Heart left ventricle (tissue), 16 donors: ENCODE data around the gene CACNA2D1. TPM values are rescaled to one million over a fixed set of nuclear protein-coding genes. Genes with fewer than 3 reads are reported as not detected.

Experiments
- ATAC-seq, 4 donors: fragments of 200-7000 bp; cut with Tn5 transposase; one replicate each; pipeline ENCODE4 v1.9.1; 2020 to 2022; ENCODE audit warnings: moderate library complexity in 4 of 4, mild to moderate bottlenecking in 3 of 4, moderate number of reproducible peaks in 1 of 4
- DNase-seq, 5 donors: peaks; one replicate each; pipeline ENCODE4 v3.0.0-alpha.2; 2020
- H3K27ac ChIP-seq, 12 donors: fragments of 200-600 bp; sonication (generic) in 4 of 12; one replicate each; pipeline versions ENCODE4 v1.5.0 to v1.8.0; 2016 to 2022; ENCODE audit warnings: mild to moderate bottlenecking in 2 of 12
- H3K27me3 ChIP-seq, 9 donors: fragments of 200-600 bp; sonication (generic) in 2 of 9; one replicate each; pipeline versions ENCODE4 v1.5.1 to v1.8.0; 2016 to 2022; ENCODE audit warnings: mild to moderate bottlenecking in 3 of 9
- H3K36me3 ChIP-seq, 9 donors: fragments of 200-600 bp; sonication (generic) in 2 of 9; one replicate each; pipeline versions ENCODE4 v1.5.0 to v1.8.0; 2018 to 2022; ENCODE audit warnings: mild to moderate bottlenecking in 2 of 9
- H3K4me1 ChIP-seq, 12 donors: fragments of 200-600 bp; sonication (generic) in 4 of 12; one replicate each; pipeline versions ENCODE4 v1.5.0 to v1.8.0; 2016 to 2022; ENCODE audit warnings: mild to moderate bottlenecking in 3 of 12
- H3K4me3 ChIP-seq, 12 donors: fragments of 200-600 bp; sonication (generic) in 4 of 12; one replicate each; pipeline versions ENCODE4 v1.5.0 to v1.8.0; 2017 to 2022; ENCODE audit warnings: mild to moderate bottlenecking in 9 of 12, moderate library complexity in 4 of 12
- H3K9me3 ChIP-seq, 12 donors: fragments of 200-600 bp; sonication (generic) in 4 of 12; one replicate each; pipeline versions ENCODE4 v1.5.0 to v1.8.0; 2016 to 2022; ENCODE audit warnings: mild to moderate bottlenecking in 1 of 12
- CTCF ChIP-seq, 12 donors: fragments of 200-600 bp; sonication (generic) in 4 of 12; IDR thresholded peaks; one replicate each; pipeline versions ENCODE4 v1.5.0 to v1.8.0; 2018 to 2022; ENCODE audit warnings: antibody characterized with exemption in 12 of 12, mild to moderate bottlenecking in 5 of 12
- POLR2A ChIP-seq, 2 donors: fragments of 450-650 bp; IDR thresholded peaks; one replicate each; pipeline ENCODE4 v1.6.1; 2017; ENCODE audit warnings: antibody characterized with exemption in 2 of 2, mild to moderate bottlenecking in 2 of 2, moderate library complexity in 2 of 2
- WGBS, 4 donors: extraction: QIAGEN DNeasy Blood & Tissue Kit in 2 of 4; methylation state at CpG; one replicate each; pipeline versions ENCODE4 v1.1.5 to v1.1.7; 2013 to 2018; 5-methylcytosine and 5-hydroxymethylcytosine counted together
- intact Hi-C, 10 donors: fragments of 100-400 bp; cut with DNase I; formaldehyde crosslinking; loops; one replicate each; pipeline versions ENCODE4 v1.11.1 to v1.14.2; 2022
- polyA plus RNA-seq, 2 donors: library from polyadenylated mRNA; stranded (reverse); fragments of 200-250 nt; gene quantifications; one replicate each; pipeline ENCODE4 v1.2.3, GENCODE V29; 2013
- total RNA-seq, 9 donors: library from RNA; depleted of rRNA in 2 of 9; stranded (reverse); fragments of >200 nt in 2 of 9; fragmentation: NEBNext Ultra II Directional in 3 of 9; extraction: Animal tissue kit (Norgen Biotek cat#: 25700) in 3 of 9; gene quantifications; one replicate each; pipeline versions ENCODE4 v1.1.0 to v1.2.4, GENCODE V29; 2016 to 2023
- donor health status: ischemic (EF 13 %, LVEDD 7.1; RV severe dilation, severe dysfunction).
- donor health status: healthy with polysubstance abuse.
- donor health status: DM: no; HTN: yes; CAD: no.
- donor health status: DM: no; HTN: no; CAD: no.
- donor health status: ischemic (EF 25% LVEDD 6.9; RV normal size, moderate dysfunction).
- donor health status: ischemic (EF 25% LVEDD 5.7; RV mildly dilated, moderate dysfunction).
- donor health status: healthy.
- donor health status: DM: yes; HTN: yes; CAD: no.
- donor health status: ischemic (EF 35%, LVEDD 5.7; RV mildly dilated, moderate dysfunction).
- donor health status: nonischemic (EF 11% LVEDD 7.7; RV severe dilation, severe dysfunction).
- donor health status: DM: yes; HTN: yes; CAD: no.
- donor health status: PGD.
- donor health status: ischemic (EF 29% LVEDD 5.4; RV normal size, mild dysfunction).
- donor health status: nonischemic (EF 23%, LVEDD 6.1; RV moderate dilation, normal function).

CACNA2D1 gene
- total and polyA plus RNA-seq, 11 donors: 13.5 to 122 (median 55.5) TPM

GRCh38 chr7:82405301-82405700 is 38.3 kb downstream of the CACNA2D1 start:
- intact Hi-C loops: no loop called here
- H3K27me3 ChIP-seq: no peaks in the 10 kb centered on the region
- H3K36me3 ChIP-seq: no peaks in the 10 kb centered on the region
- H3K27ac ChIP-seq: peak overlapping the region in 4 of 12 donors; percentile 1 to 31 (median 12)
- H3K9me3 ChIP-seq: peaks cover 0 to 4% (median 0%) of the 10 kb centered on the region in 12 donors
- WGBS, 4 donors: 94 to 98% (median 95%) methylated on average over 1 of the region's 1 CpG
- ATAC-seq (no peak), DNase-seq (no peak)
- H3K4me3 ChIP-seq: no peak overlapping the region
- TF ChIP-seq POLR2A (IDR thresholded peaks at IDR 0.05): no peak
- TF ChIP-seq CTCF (IDR thresholded peaks at IDR 0.05): no peak
- peaks cover 0 to 10% (median 2%) of the 10 kb centered on the region in 12 donors for H3K4me1 ChIP-seq

- no peak for DNase-seq
- intact Hi-C loops: no loop called here
- TF ChIP-seq CTCF (IDR thresholded peaks at IDR 0.05): no peak
- no peak for TF ChIP-seq POLR2A (IDR thresholded peaks at IDR 0.05)
- 59 to 66% (median 60%) methylated on average over 2 of the region's 2 CpGs for WGBS, 4 donors
- H3K27me3 ChIP-seq: no peaks in the 10 kb centered on the region
- ATAC-seq: no peak
- peaks cover 0 to 4% (median 0%) of the 10 kb centered on the region in 12 donors for H3K9me3 ChIP-seq
- peak overlapping the region in 4 of 12 donors; percentile 1 to 31 (median 16) for H3K27ac ChIP-seq
- H3K36me3 ChIP-seq: no peaks in the 10 kb centered on the region
- no peak overlapping the region for H3K4me3 ChIP-seq
- peaks cover 0 to 10% (median 2%) of the 10 kb centered on the region in 12 donors for H3K4me1 ChIP-seq
Measured at GRCh38 chr7:82404652-82405051, 38.9 kb downstream of the CACNA2D1 start.

GRCh38 chr7:82404094-82404493 is 39.5 kb downstream of the CACNA2D1 start:
- H3K27ac ChIP-seq: peak overlapping the region in 5 of 12 donors; percentile 0 to 46 (median 3)
- H3K36me3 ChIP-seq: no peaks in the 10 kb centered on the region
- DNase-seq: peak in 1 of 5 donors; percentile 24
- H3K4me3 ChIP-seq: no peak overlapping the region
- peaks cover 0 to 4% (median 0%) of the 10 kb centered on the region in 12 donors for H3K9me3 ChIP-seq
- TF ChIP-seq CTCF (IDR thresholded peaks at IDR 0.05) (no peak), POLR2A (IDR thresholded peaks at IDR 0.05) (no peak)
- H3K4me1 ChIP-seq: peaks cover 0 to 10% (median 2%) of the 10 kb centered on the region in 12 donors
- peak in 3 of 4 donors; percentile 44 to 60 (median 46) for ATAC-seq
- intact Hi-C loops: no loop called here
- WGBS, 4 donors: 36 to 61% (median 41%) methylated on average over 5 of the region's 5 CpGs
- no peaks in the 10 kb centered on the region for H3K27me3 ChIP-seq

GRCh38 chr7:82397879-82398524 is 45.6 kb downstream of the CACNA2D1 start:
- Histone ChIP-seq H3K9me3 (no peaks in the 10 kb centered on the region), H3K27me3 (no peaks in the 10 kb centered on the region), H3K4me1 (peaks cover 0 to 32% (median 3%) of the 10 kb centered on the region in 12 donors), H3K36me3 (no peaks in the 10 kb centered on the region), H3K27ac (no peak overlapping the region), H3K4me3 (no peak overlapping the region)
- intact Hi-C loops: no loop called here
- WGBS, 4 donors: 26 to 42% (median 28%) methylated on average over 1 of the region's 1 CpG
- ATAC-seq (no peak), DNase-seq (no peak)
- TF ChIP-seq POLR2A (IDR thresholded peaks at IDR 0.05) (no peak), CTCF (IDR thresholded peaks at IDR 0.05) (no peak)
